ENCODE data around the gene CRLF1. TPM values are rescaled to one million over a fixed set of nuclear protein-coding genes. Genes with fewer than 3 reads are reported as not detected.
A peak's percentile ranks its signal among the peaks of the same experiment; 100 is the strongest.

The CRLF1 gene
- total RNA-seq, 2 experiments from 2014 or later, result 1.3 TPM; not detected in 1

GRCh38 chr19:18587561-18587960 lies 19.0 kb downstream of the CRLF1 start:
- ChIA-PET POLR2A (interaction anchor here (0.5 to 4.9 kb wide), 5 partner anchors 15 to 123 kb away, joined by 3 to 23 read pairs (median 10); partner anchors contain the start of genes KXD1 and UBA52), CTCF (ENCODE audit: unreplicated experiment) (interaction anchor here (0.5 kb wide), 1 partner anchor 114 kb away, joined by 8 read pairs; no protein-coding TSS in a partner anchor)
- BruUV-seq (replicated peaks), result no TSS peak
- peak overlapping the region; percentile 68 for H3K4me2 ChIP-seq (ENCODE audit: low read length)
- TF ChIP-seq, protein P1, sequence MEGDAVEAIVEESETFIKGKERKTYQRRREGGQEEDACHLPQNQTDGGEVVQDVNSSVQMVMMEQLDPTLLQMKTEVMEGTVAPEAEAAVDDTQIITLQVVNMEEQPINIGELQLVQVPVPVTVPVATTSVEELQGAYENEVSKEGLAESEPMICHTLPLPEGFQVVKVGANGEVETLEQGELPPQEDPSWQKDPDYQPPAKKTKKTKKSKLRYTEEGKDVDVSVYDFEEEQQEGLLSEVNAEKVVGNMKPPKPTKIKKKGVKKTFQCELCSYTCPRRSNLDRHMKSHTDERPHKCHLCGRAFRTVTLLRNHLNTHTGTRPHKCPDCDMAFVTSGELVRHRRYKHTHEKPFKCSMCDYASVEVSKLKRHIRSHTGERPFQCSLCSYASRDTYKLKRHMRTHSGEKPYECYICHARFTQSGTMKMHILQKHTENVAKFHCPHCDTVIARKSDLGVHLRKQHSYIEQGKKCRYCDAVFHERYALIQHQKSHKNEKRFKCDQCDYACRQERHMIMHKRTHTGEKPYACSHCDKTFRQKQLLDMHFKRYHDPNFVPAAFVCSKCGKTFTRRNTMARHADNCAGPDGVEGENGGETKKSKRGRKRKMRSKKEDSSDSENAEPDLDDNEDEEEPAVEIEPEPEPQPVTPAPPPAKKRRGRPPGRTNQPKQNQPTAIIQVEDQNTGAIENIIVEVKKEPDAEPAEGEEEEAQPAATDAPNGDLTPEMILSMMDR (conservative IDR thresholded peaks at IDR 0.05; ENCODE audit: low read length), result no peak
- TF ChIP-seq EZH2phosphoT487 (IDR thresholded peaks at IDR 0.05; ENCODE audit: borderline replicate concordance, low read depth, low read length), result no peak
- intact Hi-C loops (cut with micrococcal nuclease; ENCODE audit: unreplicated experiment), result loop anchor here (5.0 kb wide), 2 partner anchors 115 to 245 kb away; partner anchors contain the start of gene UPF1
- peak overlapping the region; percentile 80; the same call in 1 of the 2 replicates for H2AFZ ChIP-seq (ENCODE audit: low read length)
- peak overlapping the region; percentile 70 for H3K27ac ChIP-seq (ENCODE audit: low read depth, low read length, poor library complexity, severe bottlenecking)
- no peak for DNase-seq (ENCODE audit: low spot score)
- H4K20me1 ChIP-seq (ENCODE audit: insufficient read depth, low read length), result no peaks in the 10 kb centered on the region
- H3K9me2 ChIP-seq (ENCODE audit: insufficient read depth, low read length), result no peaks in the 10 kb centered on the region
- H3K4me3 ChIP-seq (ENCODE audit: low read depth, low read length, poor library complexity, severe bottlenecking), result peak overlapping the region; percentile 68
- no peaks in the 10 kb centered on the region for H3K9me3 ChIP-seq (ENCODE audit: low read length)
- peaks cover 10% of the 10 kb centered on the region for H3K79me2 ChIP-seq (ENCODE audit: insufficient read depth, low read depth, low read length)
- peaks cover 41% of the 10 kb centered on the region for H3K4me1 ChIP-seq (ENCODE audit: insufficient read depth, low read length, poor library complexity, severe bottlenecking)
- peaks cover 17% of the 10 kb centered on the region; the same call in 1 of the 2 replicates for H3K36me3 ChIP-seq (ENCODE audit: insufficient read depth, low read length)

DNA sequence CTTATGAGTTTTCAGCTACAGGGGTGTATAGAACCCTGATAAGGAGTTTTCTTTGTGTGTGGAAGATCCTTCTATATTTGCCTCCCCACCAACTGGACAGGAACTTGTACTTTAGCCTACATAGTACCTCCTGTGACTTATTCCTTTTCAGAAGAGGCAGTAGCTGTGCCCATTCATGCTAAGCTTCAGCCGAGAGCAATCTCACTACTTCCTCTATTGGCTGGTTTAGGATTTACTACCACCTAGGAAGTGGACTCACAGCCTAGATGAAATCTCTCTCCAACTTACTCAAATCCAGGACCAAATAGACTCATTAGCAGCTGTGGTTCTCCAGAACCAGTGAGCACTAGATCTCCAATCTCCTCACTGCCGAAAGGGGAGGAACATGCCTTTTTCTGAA lies 20.3 kb downstream of the CRLF1 start:
- H4K20me1 ChIP-seq (ENCODE audit: insufficient read depth, low read length), result no peaks in the 10 kb centered on the region
- ChIA-PET POLR2A (interaction anchor here (0.6 to 4.9 kb wide), 3 partner anchors 14 to 741 kb away, joined by 3 to 23 read pairs (median 5); partner anchors contain the start of gene UBA52), CTCF (ENCODE audit: unreplicated experiment) (interaction anchor here (1.0 kb wide), 1 partner anchor 67 kb away, joined by 3 read pairs; no protein-coding TSS in a partner anchor)
- TF ChIP-seq, protein P1 (conservative IDR thresholded peaks at IDR 0.05; ENCODE audit: low read length), result peak; percentile 46
- no peak for TF ChIP-seq EZH2phosphoT487 (IDR thresholded peaks at IDR 0.05; ENCODE audit: borderline replicate concordance, low read depth, low read length)
- peaks cover 41% of the 10 kb centered on the region for H3K4me1 ChIP-seq (ENCODE audit: insufficient read depth, low read length, poor library complexity, severe bottlenecking)
- peak; percentile 62 for DNase-seq (ENCODE audit: low spot score)
- intact Hi-C loops (cut with micrococcal nuclease; ENCODE audit: unreplicated experiment), result loop anchor here (5.0 kb wide), 2 partner anchors 114 to 246 kb away; partner anchors contain the start of gene UPF1
- no peak overlapping the region for H3K4me3 ChIP-seq (ENCODE audit: low read depth, low read length, poor library complexity, severe bottlenecking)
- H3K9me3 ChIP-seq (ENCODE audit: low read length), result no peaks in the 10 kb centered on the region
- H3K27ac ChIP-seq (ENCODE audit: low read depth, low read length, poor library complexity, severe bottlenecking), result peak overlapping the region; percentile 22
- H2AFZ ChIP-seq (ENCODE audit: low read length), result peak overlapping the region; percentile 45; the same call in 1 of the 2 replicates
- BruUV-seq (replicated peaks), result no TSS peak
- H3K79me2 ChIP-seq (ENCODE audit: insufficient read depth, low read depth, low read length), result peaks cover 10% of the 10 kb centered on the region
- no peaks in the 10 kb centered on the region for H3K9me2 ChIP-seq (ENCODE audit: insufficient read depth, low read length)
- peak overlapping the region; percentile 3; the same call in 1 of the 2 replicates for H3K4me2 ChIP-seq (ENCODE audit: low read length)
- H3K36me3 ChIP-seq (ENCODE audit: insufficient read depth, low read length), result peaks cover 9% of the 10 kb centered on the region; the same call in 1 of the 2 replicates

DNA sequence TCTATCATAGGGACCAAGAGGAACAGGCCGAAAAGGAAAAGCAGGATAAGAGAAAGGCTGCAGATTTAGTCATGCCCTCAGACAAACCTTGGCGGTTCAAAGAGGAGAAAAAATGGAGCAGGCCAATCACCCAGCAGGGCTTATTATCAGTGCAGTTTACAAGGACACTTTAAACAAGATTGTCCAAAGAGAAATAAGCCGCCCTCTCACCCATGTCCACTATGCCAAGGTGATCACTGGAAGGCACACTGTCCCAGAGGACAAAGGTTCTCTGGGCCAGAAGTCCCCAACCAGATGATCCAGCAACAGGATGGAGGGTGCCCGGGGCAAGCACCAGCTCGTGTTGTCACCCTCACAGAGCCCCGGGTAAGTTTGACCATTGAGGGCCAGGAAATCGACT lies 26.3 kb downstream of the CRLF1 start:
- peaks cover 2% of the 10 kb centered on the region for H3K4me1 ChIP-seq (ENCODE audit: insufficient read depth, low read length, poor library complexity, severe bottlenecking)
- no peak overlapping the region for H3K27ac ChIP-seq (ENCODE audit: low read depth, low read length, poor library complexity, severe bottlenecking)
- no peak overlapping the region for H3K4me2 ChIP-seq (ENCODE audit: low read length)
- H3K9me2 ChIP-seq (ENCODE audit: insufficient read depth, low read length), result no peaks in the 10 kb centered on the region
- no peaks in the 10 kb centered on the region for H4K20me1 ChIP-seq (ENCODE audit: insufficient read depth, low read length)
- ChIA-PET POLR2A (no interaction called here), CTCF (ENCODE audit: unreplicated experiment) (interaction anchor here (0.8 kb wide), 1 partner anchor 8 kb away, joined by 3 read pairs; no protein-coding TSS in a partner anchor)
- intact Hi-C loops (cut with micrococcal nuclease; ENCODE audit: unreplicated experiment), result no loop called here
- peaks cover 33% of the 10 kb centered on the region for H3K36me3 ChIP-seq (ENCODE audit: insufficient read depth, low read length)
- H3K79me2 ChIP-seq (ENCODE audit: insufficient read depth, low read depth, low read length), result no peaks in the 10 kb centered on the region
- no peaks in the 10 kb centered on the region for H3K9me3 ChIP-seq (ENCODE audit: low read length)
- no peak for DNase-seq (ENCODE audit: low spot score)
- no peak overlapping the region for H2AFZ ChIP-seq (ENCODE audit: low read length)
- H3K4me3 ChIP-seq (ENCODE audit: low read depth, low read length, poor library complexity, severe bottlenecking), result no peak overlapping the region
- no TSS peak for BruUV-seq (replicated peaks)
- no peak for TF ChIP-seq EZH2phosphoT487 (IDR thresholded peaks at IDR 0.05; ENCODE audit: borderline replicate concordance, low read depth, low read length)
- TF ChIP-seq, protein P1 (conservative IDR thresholded peaks at IDR 0.05; ENCODE audit: low read length), result no peak
